Choroid plexus epithelial cell (primary cell): ENCODE data around the gene MAPK1.
"Not testable (repeated sequence)": the region's sequence is repeated elsewhere in the genome, so short reads cannot be mapped to it uniquely, and the experiment has no call there.

Experiments used
- DNase-seq: peaks from one replicate; pipeline ENCODE4 v3.0.0-alpha.2; 2010; ENCODE audit warnings: low read depth
- H3K4me3 ChIP-seq: 2 replicates; pipeline ENCODE4 v1.5.1; 2011; ENCODE audit warnings: low read depth, mild to moderate bottlenecking, control low read depth, low read length, moderate library complexity
- TF ChIP-seq, protein P1 (sequence below): conservative IDR thresholded peaks from 2 replicates; pipeline ENCODE4 v1.5.1; 2011; ENCODE audit warnings: low read depth, mild to moderate bottlenecking, control low read depth, inconsistent platforms, low read length, moderate library complexity

MAPK1 gene

GRCh38 chr22:21816787-21817496 is 50.5 kb downstream of the MAPK1 start:
- DNase-seq: peak; percentile 95
- no peak overlapping the region for H3K4me3 ChIP-seq
- TF ChIP-seq, protein P1, sequence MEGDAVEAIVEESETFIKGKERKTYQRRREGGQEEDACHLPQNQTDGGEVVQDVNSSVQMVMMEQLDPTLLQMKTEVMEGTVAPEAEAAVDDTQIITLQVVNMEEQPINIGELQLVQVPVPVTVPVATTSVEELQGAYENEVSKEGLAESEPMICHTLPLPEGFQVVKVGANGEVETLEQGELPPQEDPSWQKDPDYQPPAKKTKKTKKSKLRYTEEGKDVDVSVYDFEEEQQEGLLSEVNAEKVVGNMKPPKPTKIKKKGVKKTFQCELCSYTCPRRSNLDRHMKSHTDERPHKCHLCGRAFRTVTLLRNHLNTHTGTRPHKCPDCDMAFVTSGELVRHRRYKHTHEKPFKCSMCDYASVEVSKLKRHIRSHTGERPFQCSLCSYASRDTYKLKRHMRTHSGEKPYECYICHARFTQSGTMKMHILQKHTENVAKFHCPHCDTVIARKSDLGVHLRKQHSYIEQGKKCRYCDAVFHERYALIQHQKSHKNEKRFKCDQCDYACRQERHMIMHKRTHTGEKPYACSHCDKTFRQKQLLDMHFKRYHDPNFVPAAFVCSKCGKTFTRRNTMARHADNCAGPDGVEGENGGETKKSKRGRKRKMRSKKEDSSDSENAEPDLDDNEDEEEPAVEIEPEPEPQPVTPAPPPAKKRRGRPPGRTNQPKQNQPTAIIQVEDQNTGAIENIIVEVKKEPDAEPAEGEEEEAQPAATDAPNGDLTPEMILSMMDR: no peak

DNA sequence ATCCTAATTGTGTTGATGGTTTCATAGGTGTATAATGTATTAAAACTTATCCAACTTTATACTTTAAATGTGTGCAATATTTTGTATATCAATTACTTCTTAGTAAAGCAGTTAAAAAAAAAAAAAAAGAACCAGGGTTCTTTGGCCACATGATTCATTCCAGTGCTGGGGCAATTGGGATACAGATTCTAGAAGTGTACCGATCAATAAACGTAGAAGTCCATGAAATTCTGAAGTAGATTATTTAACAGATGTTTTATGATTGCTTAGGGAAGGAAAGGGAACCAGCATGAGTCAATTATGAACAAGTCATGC is 51.0 kb downstream of the MAPK1 start:
- TF ChIP-seq, protein P1: no peak
- no peak for DNase-seq
- no peak overlapping the region for H3K4me3 ChIP-seq

GRCh38 chr22:21815958-21816357 is 51.5 kb downstream of the MAPK1 start:
- TF ChIP-seq, protein P1: no peak
- no peak for DNase-seq
- H3K4me3 ChIP-seq: no peak overlapping the region

- no peak overlapping the region for H3K4me3 ChIP-seq
- DNase-seq: no peak
- TF ChIP-seq, protein P1: no peak
These were observed 52.1 kb downstream of the MAPK1 start for GRCh38 chr22:21815357-21815756.

DNA sequence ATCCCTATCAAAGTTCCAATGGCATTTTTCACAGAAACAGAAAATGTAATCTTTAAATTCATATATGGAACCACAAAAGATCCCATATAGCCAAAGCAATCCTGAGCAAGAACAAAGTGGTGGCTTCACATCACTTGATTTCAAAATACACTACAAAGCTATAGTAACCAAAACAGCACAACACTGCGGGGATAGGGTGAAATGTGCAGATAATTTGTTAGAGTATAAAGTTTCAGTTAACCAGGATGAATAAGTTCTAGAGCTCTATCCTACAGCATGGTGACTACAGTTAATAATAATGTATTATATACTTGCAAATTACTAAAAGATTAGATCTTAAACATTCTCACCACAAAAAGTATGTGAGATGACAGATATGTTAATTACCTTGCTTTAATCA is 55.5 kb downstream of the MAPK1 start:
- H3K4me3 ChIP-seq: no peak overlapping the region
- TF ChIP-seq, protein P1: no peak
- DNase-seq: no peak

GRCh38 chr22:21807544-21808529 is 59.6 kb downstream of the MAPK1 start:
- H3K4me3 ChIP-seq: no peak overlapping the region
- DNase-seq: peak; percentile 45
- TF ChIP-seq, protein P1: no peak

DNA sequence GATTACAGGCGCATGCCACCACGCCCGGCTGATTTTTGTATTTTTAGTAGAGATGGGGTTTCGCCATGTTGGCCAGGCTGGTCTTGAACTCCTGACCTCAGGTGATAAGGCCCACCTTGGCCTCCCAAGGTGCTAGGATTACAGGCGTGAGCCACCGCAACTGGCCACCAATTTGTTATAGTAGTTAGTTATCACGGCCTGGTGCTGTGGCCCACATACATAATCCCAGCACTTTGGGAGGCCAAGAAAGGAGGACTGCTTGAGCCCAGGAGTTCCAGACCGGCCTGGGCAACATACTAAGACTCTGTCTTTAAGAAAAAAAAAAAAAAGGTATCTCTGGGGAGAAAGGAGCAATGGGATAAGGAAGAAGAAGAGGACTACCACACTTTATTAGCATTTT is 62.1 kb downstream of the MAPK1 start:
- not testable (repeated sequence) for H3K4me3 ChIP-seq

More for the DNA sequence above, 62.1 kb downstream of the MAPK1 start:
- not testable (repeated sequence) for DNase-seq
